K562 (cell line): ENCODE measurements around the gene MTA2. TPM values are rescaled to one million over a fixed set of nuclear protein-coding genes. Genes with fewer than 3 reads are reported as not detected.

ENCODE experiments used
- ATAC-seq: fragments of 200-7000 bp; cut with Tn5 transposase; 3 replicates; pipeline ENCODE4 v1.9.1; 2020; ENCODE audit warnings: moderate library complexity
- BruUV-seq: library from RNA; stranded (reverse); fragments of 400-500 nt; replicated peaks from 2 replicates; lab custom pipeline; 2021; lab: Mats Ljungman, UMichigan
- CTCF ChIA-PET: fragments of 300-600 bp; formaldehyde crosslinking; extraction: SDS; loops from one replicate; lab custom pipeline; 2021; ENCODE audit warnings: low intra/inter-chr PET ratio; lab: Yijun Ruan, JAX
- POLR2A ChIA-PET: fragments of 300-600, 350-650 bp; sonication (Branson Sonifier 250); formaldehyde crosslinking; extraction: SDS; loops from one replicate; lab custom pipeline; 2021; ENCODE audit warnings: antibody characterized with exemption, inconsistent platforms; lab: Yijun Ruan, JAX
- DNase-seq, 4 experiments: peaks; one replicate each; pipeline versions ENCODE4 v3.0.0 to v3.0.0-alpha.2; 2011 to 2018; ENCODE audit warnings: low spot score in 3 of 4, mixed read lengths in 3 of 4; ENCODE audit errors: extremely low read depth in 1 of 4
- FAIRE-seq: peaks from 2 replicates; lab custom pipeline; 2011; peaks lifted over from hg19 to GRCh38; lab: Jason Lieb, UNC
- H2AFZ ChIP-seq: 2 replicates; pipeline ENCODE4 v1.6.0; 2011; ENCODE audit warnings: low read depth, low read length, control low read depth, inconsistent platforms
- H3K27ac ChIP-seq: fragments of 200-600 bp; 3 replicates; pipeline ENCODE4 v1.8.0; 2011; ENCODE audit warnings: low read depth, mild to moderate bottlenecking, control low read depth, inconsistent platforms, low read length, moderate library complexity, mixed read lengths; ENCODE audit errors: extremely low read depth
- H3K27me3 ChIP-seq, 2 experiments: fragments of 300-600 bp in 1 of 2; 2 replicates in 1 of 2; 3 replicates in 1 of 2; pipeline versions ENCODE4 v1.6.0 to v1.8.0; 2011; ENCODE audit warnings: inconsistent platforms in 2 of 2, low read length in 2 of 2, mild to moderate bottlenecking in 1 of 2, mixed read lengths in 1 of 2, moderate library complexity in 1 of 2; ENCODE audit not compliant: control insufficient read depth in 2 of 2, insufficient read depth in 2 of 2
- H3K36me3 ChIP-seq: fragments of 300-600 bp; 3 replicates; pipeline ENCODE4 v1.8.0; 2011; ENCODE audit warnings: mild to moderate bottlenecking, low read length, inconsistent platforms; ENCODE audit not compliant: control insufficient read depth, insufficient read depth
- H3K4me1 ChIP-seq, 2 experiments: fragments of 200-600 bp in 1 of 2; replicated peaks in 1 of 2; 2 replicates in 1 of 2; 3 replicates in 1 of 2; pipeline versions ENCODE4 v1.5.1 to v1.8.0; 2011; ENCODE audit warnings: inconsistent platforms in 2 of 2, low read length in 2 of 2, mild to moderate bottlenecking in 1 of 2, mixed read lengths in 1 of 2, moderate library complexity in 1 of 2; ENCODE audit not compliant: control insufficient read depth in 2 of 2, insufficient read depth in 2 of 2
- H3K4me2 ChIP-seq: 2 replicates; pipeline ENCODE4 v1.6.1; 2011; ENCODE audit warnings: low read length, control low read depth, inconsistent platforms, mixed read lengths; ENCODE audit not compliant: insufficient read depth
- H3K4me3 ChIP-seq: fragments of 200-600 bp; sonication (generic), shearing (Covaris generic); 2 replicates; pipeline ENCODE4 v1.5.1; 2016; ENCODE audit warnings: control low read depth, inconsistent platforms
- H3K79me2 ChIP-seq: fragments of 200-600 bp; 3 replicates; pipeline ENCODE4 v1.8.0; 2011; ENCODE audit warnings: low read length, inconsistent platforms; ENCODE audit not compliant: control insufficient read depth, insufficient read depth
- H3K9ac ChIP-seq, 2 experiments: 2 replicates each; pipeline versions ENCODE4 v1.6.0 to v1.6.1; 2011; ENCODE audit warnings: low read depth in 2 of 2, low read length in 2 of 2, control low read depth in 1 of 2, inconsistent platforms in 1 of 2, mild to moderate bottlenecking in 1 of 2, mixed read lengths in 1 of 2; ENCODE audit not compliant: insufficient read depth in 1 of 2
- H3K9me1 ChIP-seq: one replicate; pipeline ENCODE4 v1.6.0; 2011; ENCODE audit warnings: inconsistent platforms, mild to moderate bottlenecking, low read length, moderate library complexity; ENCODE audit not compliant: control insufficient read depth, insufficient read depth
- H3K9me3 ChIP-seq: replicated peaks from 2 replicates; pipeline ENCODE4 v1.5.1; 2011; ENCODE audit warnings: low read depth, low read length, inconsistent platforms; ENCODE audit not compliant: control insufficient read depth, insufficient read depth
- H4K20me1 ChIP-seq: replicated peaks from 2 replicates; pipeline ENCODE4 v1.6.1; 2011; ENCODE audit warnings: low read length, inconsistent platforms, mixed read lengths; ENCODE audit not compliant: control insufficient read depth, insufficient read depth
- ARID2 ChIP-seq: fragments of 450-650 bp; IDR thresholded peaks from 2 replicates; pipeline ENCODE4 v1.6.1; 2017; ENCODE audit warnings: antibody characterized with exemption, mild to moderate bottlenecking
- BRD4 ChIP-seq: fragments of 200-600 bp; sonication (generic); IDR thresholded peaks from 2 replicates; pipeline ENCODE4 v1.6.1; 2017; ENCODE audit warnings: inconsistent platforms
- C11orf30 ChIP-seq: fragments of 450-650 bp; IDR thresholded peaks from 2 replicates; pipeline ENCODE4 v1.6.1; 2016; ENCODE audit warnings: low read depth, mild to moderate bottlenecking
- CCAR2 ChIP-seq: fragments of 200-400 bp; formaldehyde crosslinking; IDR thresholded peaks from 2 replicates; pipeline ENCODE4 v1.6.1; 2017; ENCODE audit warnings: mild to moderate bottlenecking, low read depth, low read length
- HNRNPL ChIP-seq: fragments of 200-400 bp; formaldehyde crosslinking; IDR thresholded peaks from 2 replicates; pipeline ENCODE4 v1.6.1; 2017; ENCODE audit warnings: low read depth, mild to moderate bottlenecking, low read length
- KLF16 ChIP-seq: IDR thresholded peaks from 2 replicates; pipeline ENCODE4 v1.6.1; 2016; ENCODE audit warnings: antibody characterized with exemption
- MAFK ChIP-seq: IDR thresholded peaks from 2 replicates; pipeline ENCODE4 v1.6.1; 2011; ENCODE audit warnings: low read length, improper control_type of control experiment
- MCM7 ChIP-seq, 2 experiments: fragments of 450-650 bp; IDR thresholded peaks; 2 replicates each; pipeline ENCODE4 v1.6.1; 2016 to 2018
- RFX5 ChIP-seq: IDR thresholded peaks from 2 replicates; pipeline ENCODE4 v1.6.1; 2011; ENCODE audit warnings: low read depth, mild to moderate bottlenecking, improper control_type of control experiment, low read length
- SMAD2 ChIP-seq: fragments of 150-350 bp; IDR thresholded peaks from 2 replicates; pipeline ENCODE4 v1.6.1; 2014; ENCODE audit warnings: low read depth, mild to moderate bottlenecking, low read length
- ZBTB1 ChIP-seq: sonication (generic); formaldehyde crosslinking; IDR thresholded peaks from 2 replicates; pipeline ENCODE4 v1.8.1; 2023; ENCODE audit warnings: missing genetic modification reagents, low read depth, mild to moderate bottlenecking, borderline replicate concordance
- ZBTB8A ChIP-seq: fragments of 450-650 bp; IDR thresholded peaks from 2 replicates; pipeline ENCODE4 v1.6.1; 2018; ENCODE audit warnings: mild to moderate bottlenecking, moderate library complexity; ENCODE audit not compliant: partially characterized antibody
- ZNF75A ChIP-seq: fragments of 450-650 bp; formaldehyde crosslinking; IDR thresholded peaks from 2 replicates; pipeline ENCODE4 v1.4.0; 2020; ENCODE audit warnings: mild to moderate bottlenecking
- ZNF778 ChIP-seq: fragments of 450-650 bp; formaldehyde crosslinking; IDR thresholded peaks from 2 replicates; pipeline ENCODE4 v1.4.0; 2020; ENCODE audit warnings: mild to moderate bottlenecking, moderate library complexity
- WGBS: fragments of 100-300 bp; shearing (Covaris generic); methylation state at CpG from one replicate; pipeline ENCODE4 v1.1.6; 2016; ENCODE audit warnings: low coverage, mixed read lengths; ENCODE audit not compliant: insufficient coverage; ENCODE audit errors: missing lambda C conversion rate; 5-methylcytosine and 5-hydroxymethylcytosine counted together
- in situ Hi-C: fragments of 300-500 bp; cut with MboI; formaldehyde crosslinking; loops from 4 replicates; pipeline ENCODE4 v1.15.0; 2018; ENCODE audit warnings: inconsistent platforms, mixed read lengths
- intact Hi-C: fragments of 100-400 bp; cut with micrococcal nuclease; formaldehyde crosslinking; loops from 2 replicates; pipeline ENCODE4 v1.14.2; 2022
- polyA plus RNA-seq, 8 experiments: library from polyadenylated mRNA; depleted of rRNA in 4 of 8; stranded (reverse) in 5 of 8; unstranded in 3 of 8; fragments of >200 nt; fragmentation: Nextera tagmentation in 2 of 8; fragmentation: Illumina TruSeq in 1 of 8; extraction: Ambion mirVana in 2 of 8; extraction: Trizol in 1 of 8; gene quantifications; 2 replicates each; pipeline versions ENCODE4 v1.2.1 to v1.2.3, GENCODE V29; 2011 to 2014; ENCODE audit warnings: inconsistent platforms in 1 of 8, missing spikeins in 1 of 8
- total RNA-seq, 7 experiments: library from RNA; depleted of rRNA in 6 of 7; stranded (reverse); fragments of >200 nt in 6 of 7; fragmentation: Illumina TruSeq in 2 of 7; extraction: Trizol in 2 of 7; gene quantifications; 2 replicates each; pipeline versions ENCODE4 v1.2.1 to v1.2.3, GENCODE V29; 2011 to 2021; ENCODE audit warnings: low replicate concordance in 1 of 7
- TF ChIP-seq, protein P1 (sequence below): fragments of 450-650 bp; IDR thresholded peaks from 2 replicates; pipeline ENCODE4 v1.6.1; 2016; ENCODE audit warnings: borderline replicate concordance

Gene MTA2
- total and polyA plus RNA-seq, 9 of the 15 experiments (the other 6 are each of a cell fraction or from before 2014, with no cell fraction given) = 6.2 to 220 (median 172) TPM

DNA sequence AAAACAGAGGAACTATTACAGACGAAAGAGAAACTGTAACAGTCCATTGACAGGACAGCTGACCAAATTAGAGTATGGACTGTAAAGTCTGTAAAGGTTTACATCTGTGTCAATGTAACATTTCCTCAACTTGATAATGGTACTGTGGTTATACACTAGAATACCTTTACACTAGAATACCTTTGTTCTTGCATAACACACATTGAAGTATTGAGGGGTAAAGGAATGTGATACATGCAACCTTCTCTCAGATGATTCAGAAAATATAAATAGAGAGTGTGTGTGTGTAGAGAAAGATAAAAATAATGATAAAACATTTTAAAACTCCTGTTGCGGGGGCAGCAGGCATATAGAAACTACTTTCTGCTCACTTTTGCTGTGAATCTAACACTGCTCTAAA lies 22.4 kb downstream of the MTA2 start:
- no peaks in the 10 kb centered on the region; the same call in 1 of the 2 replicates for H3K9me3 ChIP-seq
- peaks cover 4 to 27% of the 10 kb centered on the region in 2 experiments; a peak in 3 of 5 replicates for H3K4me1 ChIP-seq
- no peak overlapping the region for H3K9ac ChIP-seq
- ChIA-PET CTCF (no interaction called here), POLR2A (interaction anchor here (0.7 kb wide), 1 partner anchor 12 kb away, joined by 4 read pairs; the partner anchor contains the start of gene TUT1)
- in situ Hi-C loops = no loop called here
- H3K27ac ChIP-seq = no peak overlapping the region
- no peaks in the 10 kb centered on the region for H3K9me1 ChIP-seq
- FAIRE-seq = no peak
- H3K27me3 ChIP-seq = no peaks in the 10 kb centered on the region
- WGBS = 78% methylated on average over 2 of the region's 2 CpGs
- DNase-seq = no peak
- no peak for ATAC-seq
- no peak overlapping the region for H3K4me3 ChIP-seq
- H3K79me2 ChIP-seq = peaks cover 18% of the 10 kb centered on the region
- intact Hi-C loops = no loop called here
- peaks cover 77% of the 10 kb centered on the region for H3K36me3 ChIP-seq
- TF ChIP-seq RFX5 = no peak
- no peak for TF ChIP-seq BRD4
- TF ChIP-seq MAFK = no peak
- no peak for TF ChIP-seq ZBTB1 (CRISPR knock-in tag)
- TF ChIP-seq MCM7 (IDR thresholded peaks at IDR 0.05) = no peak
- no peak for TF ChIP-seq ZNF778 (CRISPR knock-in tag)
- no peak for TF ChIP-seq HNRNPL
- TF ChIP-seq C11orf30 = no peak
- no peak for TF ChIP-seq ARID2
- TF ChIP-seq SMAD2 = no peak
- TF ChIP-seq, protein P1, sequence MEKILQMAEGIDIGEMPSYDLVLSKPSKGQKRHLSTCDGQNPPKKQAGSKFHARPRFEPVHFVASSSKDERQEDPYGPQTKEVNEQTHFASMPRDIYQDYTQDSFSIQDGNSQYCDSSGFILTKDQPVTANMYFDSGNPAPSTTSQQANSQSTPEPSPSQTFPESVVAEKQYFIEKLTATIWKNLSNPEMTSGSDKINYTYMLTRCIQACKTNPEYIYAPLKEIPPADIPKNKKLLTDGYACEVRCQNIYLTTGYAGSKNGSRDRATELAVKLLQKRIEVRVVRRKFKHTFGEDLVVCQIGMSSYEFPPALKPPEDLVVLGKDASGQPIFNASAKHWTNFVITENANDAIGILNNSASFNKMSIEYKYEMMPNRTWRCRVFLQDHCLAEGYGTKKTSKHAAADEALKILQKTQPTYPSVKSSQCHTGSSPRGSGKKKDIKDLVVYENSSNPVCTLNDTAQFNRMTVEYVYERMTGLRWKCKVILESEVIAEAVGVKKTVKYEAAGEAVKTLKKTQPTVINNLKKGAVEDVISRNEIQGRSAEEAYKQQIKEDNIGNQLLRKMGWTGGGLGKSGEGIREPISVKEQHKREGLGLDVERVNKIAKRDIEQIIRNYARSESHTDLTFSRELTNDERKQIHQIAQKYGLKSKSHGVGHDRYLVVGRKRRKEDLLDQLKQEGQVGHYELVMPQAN = no peak
- no peak for TF ChIP-seq CCAR2
- no peak for TF ChIP-seq ZBTB8A
- no peak for TF ChIP-seq KLF16
- TF ChIP-seq ZNF75A (CRISPR knock-in tag) = no peak
- no peak overlapping the region for H3K4me2 ChIP-seq
- H4K20me1 ChIP-seq = no peaks in the 10 kb centered on the region
- no TSS peak for BruUV-seq
- no peak overlapping the region for H2AFZ ChIP-seq
